ENCODE results near the gene KRT9.

- TF ChIP-seq CTCF (conservative IDR thresholded peaks at IDR 0.05 in 1 of 2, IDR thresholded peaks at IDR 0.05 in 1 of 2; ENCODE audit: low read depth in 1 of 2, low read length in 2 of 2) (no peak), EZH2 (IDR thresholded peaks at IDR 0.05; ENCODE audit: low read length, missing control alignments) (no peak)
Measured at GRCh38 chr17:41620583-41621434, 49.0 kb upstream of the KRT9 start.
